HG02870 (cell line): ENCODE data around the gene UST.
A peak's percentile ranks its signal among the peaks of the same experiment; 100 is the strongest.
"Not testable (repeated sequence)": the region's sequence is repeated elsewhere in the genome, so short reads cannot be mapped to it uniquely, and the experiment has no call there.

Experiments used
- ATAC-seq: cut with Tn5 transposase; IDR thresholded peaks from one replicate; pipeline ENCODE4 v1.9.1; 2021; ENCODE audit warnings: mild to moderate bottlenecking, moderate library complexity; ENCODE audit not compliant: unreplicated experiment

Gene UST

DNA sequence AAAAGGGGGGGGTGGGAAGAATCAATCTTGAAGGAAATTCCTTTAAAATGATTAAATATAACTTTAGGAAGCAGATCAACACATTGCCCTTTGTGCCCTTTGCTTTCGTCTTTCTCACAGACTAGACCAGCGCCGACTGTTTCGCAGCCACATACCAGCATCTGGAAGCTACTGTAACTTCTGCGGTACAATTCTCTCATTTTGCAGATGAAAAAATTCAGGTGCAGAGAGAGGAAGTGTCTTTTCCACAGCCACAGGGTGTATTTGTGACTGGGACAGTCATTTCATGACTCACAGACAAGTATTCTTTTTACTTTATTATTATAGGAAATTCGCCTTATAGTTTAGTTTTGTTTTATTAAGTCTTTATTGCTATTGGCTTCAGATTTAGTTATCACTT lies 84.2 kb downstream of the UST start:
- peak; percentile 66 for ATAC-seq

DNA sequence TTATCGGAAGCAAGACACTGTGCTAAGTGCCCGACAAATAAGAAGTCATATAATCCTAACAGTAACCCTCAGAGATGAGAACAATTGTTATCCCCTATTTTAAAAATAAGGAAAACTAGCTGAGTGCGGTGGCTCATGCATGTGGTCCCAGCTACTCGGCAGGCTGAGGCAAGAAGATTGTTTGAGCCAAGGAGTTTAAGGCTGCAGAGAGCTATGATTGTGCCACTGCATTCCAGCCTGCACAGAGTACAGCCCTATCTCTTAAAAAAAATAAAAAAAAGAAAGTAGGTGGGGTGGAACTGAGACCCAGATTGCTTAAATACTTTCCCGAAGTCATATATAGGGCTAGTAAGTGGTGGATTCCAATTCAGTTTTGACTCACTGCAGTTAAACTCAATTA lies 84.7 kb downstream of the UST start:
- no peak for ATAC-seq

DNA sequence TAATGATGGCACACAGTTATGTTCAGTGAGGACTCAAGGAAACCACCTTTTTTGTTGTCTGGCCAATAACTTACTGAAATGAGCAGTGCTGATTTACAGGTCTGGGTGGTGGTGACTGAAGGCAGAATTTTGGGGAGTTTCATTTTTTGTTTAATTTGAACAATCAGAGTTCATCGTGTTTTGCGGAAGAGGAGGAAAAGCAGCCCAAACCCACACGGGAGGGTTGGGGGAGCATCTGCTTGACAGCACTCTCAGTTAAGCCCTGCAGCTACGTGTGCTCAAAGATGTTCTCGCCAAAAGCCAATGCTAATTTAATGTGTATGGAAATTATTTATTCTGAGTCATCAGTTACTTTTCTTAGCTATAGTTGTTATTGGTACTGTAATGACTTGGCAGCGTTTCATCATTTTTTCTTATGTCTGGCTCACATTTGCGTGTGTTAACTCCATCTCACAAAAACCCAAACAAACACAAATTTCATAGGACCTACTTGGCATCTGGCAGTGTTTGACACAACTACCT lies 89.2 kb downstream of the UST start:
- ATAC-seq: peak; percentile 47

DNA sequence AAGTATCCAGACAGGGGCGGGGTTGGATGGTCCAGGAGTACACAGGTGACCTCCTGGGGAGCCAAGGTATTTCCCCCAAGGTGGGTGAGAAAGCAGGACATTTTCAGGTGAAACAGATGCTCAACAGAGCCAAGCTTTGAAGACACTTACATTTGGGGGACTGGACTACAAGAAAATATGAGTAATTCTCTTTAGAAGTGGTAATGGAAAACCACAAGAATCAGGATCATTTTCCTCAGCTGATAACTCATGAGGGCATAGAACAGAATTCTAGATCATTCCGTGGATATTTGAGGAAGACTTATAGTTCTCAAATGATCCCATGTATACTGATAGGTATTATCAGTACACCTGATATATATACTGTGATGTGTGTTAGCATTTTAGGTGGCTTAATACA lies 89.9 kb downstream of the UST start:
- ATAC-seq: no peak

DNA sequence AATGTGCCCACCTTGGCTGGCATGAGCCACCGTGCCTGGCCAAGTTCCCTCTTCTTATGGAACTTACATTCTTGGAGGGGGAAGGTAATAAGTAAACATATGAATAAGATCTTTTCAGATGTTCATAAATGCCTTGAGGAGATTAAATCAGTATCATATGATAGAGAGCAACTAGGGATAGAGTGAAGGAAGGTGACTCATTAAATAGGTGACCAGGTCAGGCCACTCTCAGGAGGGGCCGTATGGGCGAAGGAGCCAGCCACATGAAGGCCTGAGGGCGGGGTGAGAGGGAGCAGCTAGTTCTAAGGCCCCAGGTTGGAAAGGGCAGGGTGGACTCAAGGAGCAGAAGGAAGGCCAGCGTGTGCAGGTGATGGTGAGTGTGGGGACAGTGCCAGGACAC lies 91.1 kb downstream of the UST start:
- ATAC-seq: no peak

DNA sequence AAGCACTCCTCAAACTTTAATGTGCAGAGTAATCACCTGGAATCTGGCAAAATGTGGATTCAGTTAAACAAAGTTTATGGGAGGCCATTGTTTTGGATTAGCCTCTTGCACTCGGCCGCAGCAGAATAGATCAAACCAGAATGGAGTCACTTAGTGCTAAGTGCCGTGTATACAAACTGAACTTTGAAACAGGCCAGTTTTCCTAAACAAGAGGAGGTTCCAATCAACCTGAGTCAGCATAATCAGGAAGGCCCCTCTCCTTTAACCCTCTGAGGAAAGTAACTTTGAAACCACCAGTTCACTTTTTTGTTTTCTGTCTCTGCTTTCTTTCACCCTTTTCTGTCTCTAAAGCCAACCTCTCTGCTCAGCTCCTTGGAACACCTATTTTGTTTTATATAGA lies 92.2 kb downstream of the UST start:
- ATAC-seq: no peak

DNA sequence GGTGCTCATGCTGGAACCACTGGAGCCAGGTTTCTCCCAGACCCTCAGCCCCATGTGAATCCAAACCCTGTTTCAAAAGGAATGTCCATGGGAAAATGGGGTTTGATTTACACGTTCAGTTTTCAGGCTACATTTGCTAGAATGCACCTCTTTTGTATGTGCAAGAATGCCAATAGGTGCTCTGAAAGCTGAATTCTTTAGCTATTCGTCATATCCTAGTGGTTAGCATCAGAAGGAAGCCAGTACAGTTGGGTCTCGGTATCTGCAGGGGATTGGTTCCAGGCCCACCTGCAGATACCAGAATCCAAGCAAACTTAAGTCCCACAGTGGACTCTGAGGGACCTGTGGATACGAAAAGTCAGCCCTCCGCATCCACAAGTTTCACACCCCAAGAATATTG lies 93.4 kb downstream of the UST start:
- no peak for ATAC-seq

DNA sequence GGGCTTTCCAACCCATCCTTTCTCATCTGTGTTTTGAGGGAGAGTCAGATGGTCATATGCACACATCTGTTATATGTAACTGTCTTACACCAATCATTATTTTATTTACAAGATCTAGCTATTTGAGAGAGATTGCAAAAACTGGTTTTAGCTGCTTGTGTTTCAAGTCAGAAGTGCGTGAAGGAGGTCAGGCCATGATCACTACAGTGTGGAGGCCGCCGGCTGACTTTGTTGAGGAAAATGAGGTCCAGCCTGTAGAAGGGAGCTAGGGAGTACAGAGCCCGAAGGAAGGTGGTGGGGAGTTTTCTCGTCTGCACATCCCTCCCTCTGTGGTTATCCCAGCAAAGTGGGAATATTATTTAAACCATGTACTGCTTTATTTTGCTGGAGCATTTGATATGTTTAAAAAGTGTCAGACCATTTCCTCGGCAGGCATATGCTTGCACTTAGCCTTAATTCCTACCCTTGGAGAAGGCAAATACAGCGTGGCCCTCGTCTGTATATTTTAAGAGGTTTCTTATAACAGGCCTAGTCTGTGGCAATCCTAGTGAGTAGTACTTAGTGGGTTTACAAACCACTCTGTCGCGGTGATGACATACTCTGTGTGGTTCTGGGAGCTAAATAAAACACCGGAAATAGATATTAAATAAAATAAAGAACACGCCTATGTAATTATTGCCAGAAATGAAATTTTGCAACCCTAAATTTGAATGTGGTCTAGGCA lies 95.6 kb downstream of the UST start:
- ATAC-seq: no peak

DNA sequence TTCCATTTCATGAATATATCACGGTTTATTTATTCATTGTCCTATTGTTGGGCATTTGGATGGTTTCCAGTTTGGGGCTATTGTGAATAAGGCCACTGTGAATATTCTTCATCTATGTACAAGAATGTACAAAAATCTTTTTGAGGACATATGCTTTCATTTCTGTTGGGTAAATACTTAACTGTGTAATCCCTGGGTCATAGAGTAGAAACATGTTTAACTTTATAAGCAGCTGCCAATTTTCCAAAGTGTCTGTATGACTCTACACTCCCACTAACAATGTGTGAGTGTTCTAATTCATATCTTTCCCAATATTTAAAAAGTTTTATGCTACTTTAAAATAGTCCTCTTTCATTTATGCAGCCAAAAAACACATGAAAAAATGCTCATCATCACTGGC lies 98.6 kb downstream of the UST start:
- ATAC-seq: no peak

DNA sequence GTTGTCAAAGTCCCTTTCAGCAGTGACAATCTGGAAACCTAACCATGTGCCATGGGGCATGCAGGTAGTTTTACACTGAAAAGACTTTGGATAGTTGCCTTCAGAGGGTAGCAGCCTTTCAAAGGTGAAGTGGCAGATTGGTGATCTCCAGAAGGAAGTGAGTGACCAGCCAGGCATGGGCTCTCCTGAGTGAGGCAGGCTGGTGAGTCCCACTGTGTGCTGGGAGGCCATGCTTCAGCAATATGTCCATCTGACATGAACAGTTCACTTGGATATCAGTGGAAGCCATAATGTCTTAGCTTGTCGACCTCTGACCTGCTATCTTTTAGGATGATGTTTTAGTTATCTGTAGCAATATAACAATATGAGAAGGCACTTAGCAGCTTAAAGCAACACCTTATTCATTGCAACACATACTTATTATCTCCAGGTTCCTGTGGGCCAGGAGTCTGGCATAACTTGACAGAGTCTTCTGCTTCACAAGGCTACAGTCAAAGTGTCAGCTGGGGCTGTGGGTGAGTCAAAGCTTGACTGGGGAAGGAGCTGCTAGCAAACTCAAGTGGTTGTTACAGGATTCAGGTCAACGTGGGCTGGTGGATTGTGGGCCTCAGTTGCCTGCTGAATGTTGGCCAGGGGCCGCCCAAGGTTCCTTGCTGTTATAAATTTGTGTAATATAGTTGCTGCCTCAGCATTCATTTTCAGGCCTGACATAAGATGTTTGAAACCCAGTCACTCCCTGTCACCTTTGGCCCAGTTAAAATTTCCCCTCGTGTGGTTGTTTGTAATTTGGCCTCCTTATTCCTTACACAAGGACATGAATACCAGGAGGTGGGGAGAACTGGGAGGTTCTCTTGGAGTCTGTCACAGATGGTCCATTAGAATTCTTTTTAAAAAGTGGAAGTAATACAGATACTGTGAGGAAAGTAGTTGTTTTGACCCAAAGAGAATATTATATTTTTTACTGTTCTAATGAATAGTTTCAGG lies 100.2 kb downstream of the UST start:
- no peak for ATAC-seq

DNA sequence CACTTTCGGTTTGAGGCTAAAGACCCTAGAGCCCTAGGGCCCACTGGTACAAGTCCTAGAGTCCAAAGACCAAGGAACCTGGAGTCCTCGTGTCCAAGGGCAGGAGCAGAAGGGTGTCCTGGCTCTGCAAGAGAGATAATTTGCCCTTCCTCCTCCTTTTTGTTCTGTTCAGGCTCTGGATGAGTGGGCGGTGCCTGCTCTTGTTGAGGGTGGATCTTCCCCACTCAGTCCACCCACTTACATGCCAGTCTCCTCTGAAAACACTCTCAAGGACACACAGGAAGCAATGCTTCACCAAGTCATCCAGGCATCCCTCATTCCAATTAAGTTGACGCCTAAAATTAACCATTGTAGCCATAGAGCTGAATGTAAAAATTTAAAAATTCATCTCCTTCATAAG lies 102.1 kb downstream of the UST start:
- ATAC-seq: no peak

DNA sequence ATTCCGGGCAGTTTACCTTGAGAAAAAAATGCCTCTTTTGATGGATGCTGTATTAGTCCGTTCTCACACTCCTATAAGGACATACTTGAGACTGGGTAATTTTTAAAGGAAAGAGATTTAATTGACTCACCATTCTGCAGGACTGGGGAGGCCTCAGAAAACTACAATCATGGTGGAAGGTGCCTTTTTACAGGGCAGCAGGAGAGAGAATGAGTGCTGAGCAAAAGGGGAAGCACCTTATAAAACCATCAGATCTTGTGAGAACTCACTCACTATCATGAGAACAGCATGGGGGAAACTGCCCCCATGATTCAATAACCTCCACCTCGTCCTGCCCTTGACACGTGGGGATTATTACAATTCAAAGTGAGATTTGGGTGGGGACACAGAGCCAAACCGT lies 102.6 kb downstream of the UST start:
- not testable (repeated sequence) for ATAC-seq

DNA sequence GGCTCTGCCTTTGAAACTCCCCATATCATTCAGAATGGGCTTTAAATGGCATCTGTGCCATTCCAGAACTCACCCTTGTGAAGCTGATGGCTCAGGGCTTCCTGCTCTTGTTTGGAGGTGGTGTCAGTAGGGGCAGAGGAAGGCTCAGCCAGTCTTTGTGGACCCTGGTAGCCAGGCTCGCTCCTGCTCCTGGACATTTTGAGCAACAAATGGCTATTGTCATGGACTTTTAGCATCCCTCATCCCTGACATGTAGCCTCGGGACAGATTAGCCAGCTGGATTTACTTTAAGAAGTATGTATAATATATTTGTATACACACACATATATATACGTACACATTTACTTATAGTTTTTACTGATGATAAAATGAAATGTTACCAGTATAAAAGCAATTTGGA lies 104.1 kb downstream of the UST start:
- ATAC-seq: no peak

DNA sequence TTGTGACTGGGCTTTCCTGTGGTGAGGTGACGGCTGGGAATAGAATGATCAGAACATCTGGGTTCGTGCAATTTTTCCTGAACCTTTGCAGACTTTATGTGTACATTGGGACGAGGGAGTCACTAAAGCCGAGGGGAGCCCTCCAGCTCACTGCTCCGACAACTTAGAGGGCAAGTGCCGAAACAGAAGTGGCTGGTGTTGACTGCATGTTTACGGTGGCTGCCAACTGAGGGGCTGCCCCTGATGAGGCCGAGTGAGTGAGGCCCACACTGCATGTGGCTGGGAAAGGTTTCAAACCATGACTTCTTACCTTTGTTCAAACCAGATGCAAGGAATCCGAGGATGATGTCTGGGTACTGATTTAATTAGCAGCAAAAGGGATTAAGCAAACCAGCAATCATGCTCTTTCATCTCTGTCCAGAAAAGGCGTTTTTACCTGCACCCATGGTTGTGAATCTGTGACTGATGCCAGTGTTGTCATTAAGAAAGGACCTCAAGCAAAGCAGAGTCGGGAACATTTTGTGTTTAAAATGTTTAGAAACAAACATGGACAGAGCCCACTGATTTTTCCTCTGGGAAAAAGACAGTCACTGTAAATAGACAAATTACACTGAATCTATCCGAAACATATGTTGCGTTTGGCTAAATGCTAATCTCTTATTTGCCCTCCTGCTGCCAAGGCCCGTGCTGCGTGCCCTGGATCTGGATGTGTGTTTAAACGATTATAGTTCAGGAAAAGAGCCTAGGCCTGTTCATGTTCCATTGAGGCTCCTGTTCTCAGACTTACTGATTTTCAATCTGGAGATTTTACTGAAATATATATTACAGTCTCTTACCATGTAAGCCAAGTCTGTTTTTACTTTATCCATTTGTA lies 105.1 kb downstream of the UST start:
- ATAC-seq: no peak

DNA sequence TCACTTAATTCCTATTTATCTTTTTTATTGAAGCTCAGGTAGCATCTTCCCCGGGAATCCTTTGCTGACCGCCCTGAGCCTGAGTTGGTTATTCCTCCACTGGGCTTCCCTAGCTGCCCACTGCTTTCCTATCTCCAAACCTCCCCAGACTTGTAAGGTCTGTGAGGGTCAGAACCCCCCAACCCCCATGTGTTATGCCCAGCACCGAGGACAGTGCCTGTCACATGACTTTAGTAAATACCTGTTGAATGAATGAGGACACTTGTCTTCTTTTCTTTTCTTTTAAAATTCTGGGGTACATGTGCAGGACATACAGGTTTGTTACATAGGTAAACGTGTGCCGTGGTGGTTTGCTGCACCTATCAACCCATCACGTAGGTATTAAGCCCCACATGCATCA lies 105.9 kb downstream of the UST start:
- ATAC-seq: no peak

DNA sequence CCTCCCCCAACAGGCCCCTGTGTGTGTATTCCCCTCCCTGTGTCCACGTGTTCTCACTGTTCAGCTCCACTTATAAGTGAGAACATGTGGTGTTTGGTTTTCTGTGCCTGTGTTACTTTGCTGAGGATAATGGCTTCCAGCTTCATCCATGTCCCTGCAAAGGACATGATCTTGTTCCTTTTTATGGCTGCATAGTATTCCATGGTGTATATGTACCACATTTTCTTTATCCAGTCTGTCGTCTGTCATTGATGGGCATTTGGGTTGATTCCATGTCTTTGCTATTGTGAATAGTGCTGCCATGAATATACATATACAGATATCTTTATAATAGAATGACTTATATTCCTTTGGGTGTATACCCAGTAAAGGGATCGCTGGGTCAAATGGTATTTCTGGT lies 106.3 kb downstream of the UST start:
- ATAC-seq: not testable (repeated sequence)

DNA sequence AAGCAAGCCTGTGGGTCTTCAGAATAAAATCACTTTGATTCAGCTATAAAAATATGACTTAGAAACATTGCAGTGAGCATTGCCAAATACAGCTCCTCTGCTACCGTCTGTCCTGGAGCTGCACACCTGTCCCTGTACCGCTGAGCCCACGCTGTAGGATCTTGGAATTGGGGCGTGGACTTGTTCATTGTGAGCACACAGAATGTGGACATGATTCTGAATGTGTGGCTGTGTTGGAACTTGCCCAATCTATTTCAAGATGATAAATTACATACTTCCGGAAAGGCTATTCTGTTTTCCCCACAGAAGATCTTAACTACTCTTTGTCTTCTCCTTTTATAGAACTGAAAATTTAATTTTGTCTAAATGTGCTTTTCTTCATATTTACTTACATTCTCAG lies 107.3 kb downstream of the UST start:
- ATAC-seq: no peak

DNA sequence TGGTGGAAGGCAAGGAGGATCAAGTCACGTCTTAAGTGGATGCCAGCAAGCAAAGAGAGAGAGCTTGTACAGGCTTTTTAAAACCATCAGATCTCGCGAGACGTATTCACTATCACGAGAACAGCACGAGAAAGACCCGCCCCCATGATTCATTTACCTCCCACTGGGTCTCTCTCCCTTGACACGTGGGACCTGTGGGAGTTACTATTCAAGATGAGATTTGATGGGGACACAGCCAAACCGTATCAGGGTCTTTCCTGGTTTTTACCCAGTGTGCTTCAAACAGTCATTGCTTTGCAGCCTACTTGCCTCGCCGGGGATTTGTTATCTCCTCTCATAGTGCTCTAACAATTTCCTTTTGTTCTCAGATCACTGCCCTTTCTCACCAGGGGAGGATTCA lies 108.2 kb downstream of the UST start:
- ATAC-seq: no peak

DNA sequence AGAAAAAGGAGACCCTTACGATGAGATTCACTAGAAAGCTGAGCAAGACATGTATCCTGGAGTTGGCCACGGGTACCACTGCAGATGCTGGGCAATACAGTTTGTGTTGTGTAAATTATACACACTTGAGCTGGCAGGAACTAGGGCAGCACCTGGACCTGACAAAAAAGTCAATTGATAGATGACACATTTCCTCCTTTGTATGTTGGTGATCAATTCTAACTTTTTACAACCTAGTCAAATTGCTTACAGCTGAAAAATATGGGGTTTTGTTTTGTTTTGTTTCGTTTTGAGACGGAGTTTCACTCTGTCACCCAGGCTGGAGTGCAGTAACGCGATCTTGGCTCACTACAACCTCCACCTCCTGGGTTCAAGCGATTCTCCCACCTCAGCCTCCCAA lies 108.9 kb downstream of the UST start:
- ATAC-seq: no peak

DNA sequence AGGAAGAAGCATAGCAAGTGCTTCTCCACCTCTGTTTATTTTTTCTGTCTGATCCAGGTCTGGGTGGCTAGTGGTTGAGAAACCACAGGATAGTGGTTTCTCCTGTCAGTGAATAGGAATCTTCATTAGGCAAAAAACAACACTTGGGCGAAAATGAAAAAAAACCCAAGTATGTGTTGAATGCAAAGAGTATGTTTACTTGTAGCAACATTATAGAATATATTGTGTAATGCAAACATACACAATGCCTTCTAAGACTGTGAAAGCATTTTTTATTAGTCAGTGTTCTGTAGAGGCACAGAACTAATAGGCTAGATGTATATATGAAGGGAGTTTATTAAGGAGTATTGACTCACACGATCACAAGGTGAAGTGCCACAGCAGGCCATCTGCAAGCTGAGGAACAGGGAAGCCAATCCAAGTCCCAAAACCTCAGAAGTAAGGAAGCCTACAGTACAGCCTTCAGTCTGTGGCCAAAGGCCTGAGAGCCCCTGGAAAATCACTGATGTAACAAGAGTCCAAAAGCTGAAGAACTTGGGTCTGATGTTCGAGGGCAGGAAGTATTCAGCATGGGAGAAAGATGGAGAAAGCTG lies 111.1 kb downstream of the UST start:
- no peak for ATAC-seq

DNA sequence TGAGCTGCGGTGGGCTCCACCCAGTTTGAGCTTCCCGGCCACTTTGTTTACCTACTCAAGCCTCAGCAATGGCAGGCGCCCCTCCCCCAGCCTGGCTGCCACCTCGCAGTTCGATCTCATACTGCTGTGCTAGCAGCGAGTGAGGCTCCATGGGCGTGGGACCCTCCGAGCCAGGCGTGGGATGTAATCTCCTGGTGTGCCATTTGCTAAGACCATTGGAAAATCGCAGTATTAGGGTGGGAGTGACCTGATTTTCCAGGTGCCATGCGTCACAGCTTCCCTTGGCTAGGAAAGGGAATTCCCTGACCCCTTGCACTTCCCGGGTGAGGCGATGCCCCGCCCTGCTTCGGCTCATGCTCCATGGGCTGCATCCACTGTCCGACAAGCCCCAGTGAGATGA lies 117.3 kb downstream of the UST start:
- not testable (repeated sequence) for ATAC-seq
